GM19043 (cell line): ENCODE results near the gene SCRN3.

ENCODE experiments used
- ATAC-seq: cut with Tn5 transposase; IDR thresholded peaks from one replicate; pipeline ENCODE4 v1.9.1; 2021; ENCODE audit warnings: low read depth; ENCODE audit not compliant: unreplicated experiment

The SCRN3 gene

GRCh38 chr2:174477759-174478158 lies 82.2 kb downstream of the SCRN3 start:
- no peak for ATAC-seq
